ENCODE measurements around the gene ZNFX1. TPM values are rescaled to one million over a fixed set of nuclear protein-coding genes. Genes with fewer than 3 reads are reported as not detected.
"Not testable (repeated sequence)": the region's sequence is repeated elsewhere in the genome, so short reads cannot be mapped to it uniquely, and the experiment has no call there.

The ZNFX1 gene
- total RNA-seq, 2 donors from 2014 or later = 31.2 to 36.6 TPM

GRCh38 chr20:49247169-49247723 is 30.6 kb downstream of the ZNFX1 start:
- DNase-seq (ENCODE audit: low spot score in 2 of 2) (no peak), ATAC-seq (no peak)
- Mint-ChIP-seq H3K36me3 (peaks cover 0 to 11% of the 10 kb centered on the region in 2 donors), H3K27ac (peak overlapping the region; percentile 62 to 70), H3K9me3 (no peaks in the 10 kb centered on the region)

DNA sequence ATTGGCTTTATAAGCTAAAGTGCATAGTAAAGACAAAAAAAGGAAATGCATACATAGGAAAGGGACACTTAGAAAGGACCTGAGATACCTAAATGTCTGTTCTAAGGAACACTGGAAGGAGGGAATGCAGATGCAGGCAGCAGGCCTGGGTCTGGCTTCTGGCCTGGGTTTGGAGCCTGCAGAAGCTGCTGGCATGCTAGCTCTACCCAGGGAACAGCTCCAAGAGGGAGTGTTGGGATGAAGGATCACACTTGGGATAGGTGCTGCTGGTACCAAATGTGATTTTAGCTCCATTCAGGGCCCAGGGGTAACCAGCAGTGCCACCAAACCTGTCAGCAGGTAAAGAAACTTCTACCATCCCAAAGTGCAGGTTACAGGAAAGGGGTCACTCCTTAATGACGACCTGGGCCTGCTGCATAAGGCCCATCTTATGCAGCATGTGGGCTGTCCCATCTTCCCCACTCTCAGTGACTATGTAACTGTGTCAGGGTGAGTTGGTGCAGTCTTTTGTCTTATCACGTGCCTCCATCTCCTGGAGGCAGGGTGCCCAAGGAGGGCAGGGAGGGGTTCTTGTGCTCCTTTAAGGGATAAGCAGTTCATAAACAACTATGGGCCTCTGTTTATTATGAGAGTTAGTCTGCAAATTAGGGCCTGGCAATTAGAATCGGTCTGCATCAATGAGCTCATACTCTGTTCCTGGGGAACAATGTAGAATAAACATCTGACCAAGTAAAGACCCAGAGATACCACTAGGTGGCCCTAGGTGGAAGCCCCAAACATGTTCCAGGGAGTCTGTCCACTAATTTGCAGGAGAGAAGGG is 31.7 kb downstream of the ZNFX1 start:
- Mint-ChIP-seq H3K36me3 (peaks cover 0 to 11% of the 10 kb centered on the region in 2 donors), H3K27ac (peak overlapping the region in 1 of 2 donors; percentile 62), H3K9me3 (no peaks in the 10 kb centered on the region)
- DNase-seq (ENCODE audit: low spot score in 2 of 2) (no peak), ATAC-seq (peak; percentile 66 to 70)

DNA sequence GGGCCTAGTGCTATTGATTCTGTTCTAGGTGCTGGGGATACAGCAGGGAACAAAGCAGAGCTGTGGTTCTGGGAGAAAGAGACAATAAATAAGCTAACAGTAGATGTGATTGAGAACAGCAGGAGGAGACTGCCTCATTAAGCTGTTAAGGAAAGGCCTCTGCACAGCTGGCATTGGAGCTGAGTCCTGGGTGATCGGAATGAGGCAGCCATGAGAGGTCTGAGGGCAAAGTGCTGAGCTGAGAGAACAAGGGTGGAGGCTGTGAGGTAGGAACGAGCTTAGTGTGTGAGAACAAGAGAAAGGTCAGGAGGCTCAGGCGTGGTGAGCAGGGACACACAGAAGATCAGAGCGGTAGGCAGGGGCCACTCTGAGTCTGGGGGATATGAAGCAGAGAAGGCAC is 40.3 kb downstream of the ZNFX1 start:
- Mint-ChIP-seq H3K9me3 (no peaks in the 10 kb centered on the region), H3K36me3 (peaks cover 7% of the 10 kb centered on the region in 2 donors), H3K27ac (peak overlapping the region in 1 of 2 donors; percentile 16)
- DNase-seq (ENCODE audit: low spot score in 2 of 2) (no peak), ATAC-seq (no peak)

DNA sequence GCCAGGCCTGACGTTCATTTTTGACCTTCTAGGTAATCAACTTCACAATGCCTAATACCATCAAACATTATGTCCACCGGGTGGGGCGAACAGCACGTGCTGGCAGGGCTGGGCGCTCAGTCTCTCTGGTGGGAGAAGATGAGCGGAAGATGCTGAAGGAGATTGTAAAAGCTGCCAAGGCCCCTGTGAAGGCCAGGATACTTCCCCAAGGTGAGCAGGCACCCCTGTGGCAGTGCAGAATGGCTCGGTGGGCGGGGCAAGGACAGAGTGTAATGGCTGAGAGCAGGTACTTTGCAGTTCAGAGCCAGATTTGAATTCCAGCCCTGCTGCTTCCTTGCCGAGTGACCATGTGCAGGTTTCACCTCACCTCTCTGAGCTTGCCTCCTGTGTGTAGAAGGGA is 41.6 kb downstream of the ZNFX1 start:
- no peaks in the 10 kb centered on the region for H3K9me3 Mint-ChIP-seq
- no peak for DNase-seq (ENCODE audit: low spot score in 2 of 2)
- no peak for ATAC-seq
- H3K27ac Mint-ChIP-seq = peak overlapping the region in 1 of 2 donors; percentile 24
- peaks cover 7 to 9% of the 10 kb centered on the region in 2 donors for H3K36me3 Mint-ChIP-seq

- peaks cover 7 to 14% of the 10 kb centered on the region in 2 donors for H3K36me3 Mint-ChIP-seq
- H3K9me3 Mint-ChIP-seq = no peaks in the 10 kb centered on the region
- H3K27ac Mint-ChIP-seq = peak overlapping the region in 1 of 2 donors; percentile 81
- DNase-seq (ENCODE audit: low spot score in 2 of 2) = no peak
- no peak for ATAC-seq
These were observed 43.0 kb downstream of the ZNFX1 start for GRCh38 chr20:49234831-49235230.

- Mint-ChIP-seq H3K36me3 (peaks cover 7 to 14% of the 10 kb centered on the region in 2 donors), H3K9me3 (no peaks in the 10 kb centered on the region), H3K27ac (peak overlapping the region in 1 of 2 donors; percentile 40)
- DNase-seq (ENCODE audit: low spot score in 2 of 2) (no peak), ATAC-seq (no peak)
These were observed 44.6 kb downstream of the ZNFX1 start for GRCh38 chr20:49233226-49233625.

- Mint-ChIP-seq H3K27ac (peak overlapping the region in 1 of 2 donors; percentile 88), H3K9me3 (no peaks in the 10 kb centered on the region), H3K36me3 (peaks cover 7 to 14% of the 10 kb centered on the region in 2 donors)
- ATAC-seq (no peak), DNase-seq (ENCODE audit: low spot score in 2 of 2) (no peak)
These were observed 46.4 kb downstream of the ZNFX1 start for GRCh38 chr20:49231471-49231870.

DNA sequence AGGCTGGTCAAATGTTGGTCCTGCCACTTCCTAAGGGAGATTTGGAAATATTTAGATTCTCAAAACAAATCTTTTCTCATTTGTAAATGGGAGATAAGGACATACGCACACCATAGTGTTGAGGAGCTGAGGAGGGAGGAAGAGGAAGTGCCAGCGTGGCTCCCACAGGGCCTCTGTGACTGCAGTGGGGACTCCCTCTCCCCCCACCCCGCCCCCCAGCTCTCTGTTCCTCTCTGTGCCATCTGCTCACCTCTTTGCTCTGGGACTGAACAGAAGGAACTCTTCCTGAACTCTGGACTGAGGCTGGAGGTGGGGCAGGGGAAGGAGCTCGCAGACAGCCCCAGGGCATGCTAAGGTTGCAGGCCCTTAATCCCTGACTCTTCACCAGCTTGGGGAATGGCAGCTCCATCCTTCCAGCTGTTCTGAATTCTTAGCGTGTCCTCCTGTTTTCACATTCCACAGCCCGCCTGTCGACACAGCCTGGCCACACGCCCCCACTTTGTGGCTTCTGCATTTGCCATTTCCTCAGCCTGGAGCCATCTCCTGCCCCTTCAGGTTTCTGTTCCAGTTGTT is 47.2 kb downstream of the ZNFX1 start:
- DNase-seq (ENCODE audit: low spot score in 2 of 2) = no peak
- Mint-ChIP-seq H3K9me3 (no peaks in the 10 kb centered on the region), H3K27ac (peak overlapping the region; percentile 69 to 88), H3K36me3 (peaks cover 13 to 21% of the 10 kb centered on the region in 2 donors)
- no peak for ATAC-seq

DNA sequence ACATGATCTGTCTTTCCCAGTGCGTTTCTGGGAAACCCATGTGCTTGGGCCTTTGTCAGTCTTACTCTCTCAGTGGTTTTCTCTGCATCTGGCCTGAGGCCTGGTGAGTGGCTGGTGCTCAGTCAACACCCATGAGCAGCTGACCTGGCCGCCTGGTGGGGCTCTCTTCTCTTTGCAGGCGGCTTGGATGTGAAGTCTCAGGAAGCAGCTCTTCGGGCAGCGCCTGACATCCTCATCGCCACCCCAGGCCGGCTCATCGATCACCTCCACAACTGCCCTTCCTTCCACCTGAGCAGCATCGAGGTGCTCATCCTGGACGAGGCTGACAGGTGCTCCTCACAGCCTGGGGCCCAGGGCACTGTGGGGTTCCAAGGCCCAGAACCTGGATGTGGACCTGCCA is 47.8 kb downstream of the ZNFX1 start:
- H3K27ac Mint-ChIP-seq = peak overlapping the region; percentile 69 to 78
- DNase-seq (ENCODE audit: low spot score in 2 of 2) = no peak
- no peak for ATAC-seq
- peaks cover 15 to 23% of the 10 kb centered on the region in 2 donors for H3K36me3 Mint-ChIP-seq
- no peaks in the 10 kb centered on the region for H3K9me3 Mint-ChIP-seq

DNA sequence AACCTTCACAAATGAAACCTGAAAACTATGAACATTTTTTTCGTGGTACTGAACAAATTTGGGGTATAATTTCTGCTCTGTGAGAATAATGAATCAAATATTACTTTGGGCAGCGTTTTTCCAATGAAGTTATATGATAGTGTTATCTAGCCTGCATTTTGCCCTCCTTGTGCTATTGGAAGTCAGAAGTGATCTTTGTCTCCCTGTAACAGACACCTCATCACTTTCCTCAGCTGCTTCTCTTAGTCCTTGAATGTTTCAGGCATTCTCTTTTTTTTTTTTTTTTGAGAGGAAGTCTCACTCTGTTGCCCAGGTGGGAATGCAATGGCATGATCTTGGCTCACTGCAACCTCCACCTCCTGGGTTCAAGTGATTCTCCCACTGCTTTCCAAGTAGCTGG is 48.5 kb downstream of the ZNFX1 start:
- Mint-ChIP-seq H3K36me3 (peaks cover 9 to 17% of the 10 kb centered on the region in 2 donors), H3K9me3 (no peaks in the 10 kb centered on the region), H3K27ac (no peak overlapping the region)
- DNase-seq (ENCODE audit: low spot score in 2 of 2) (no peak), ATAC-seq (no peak)

- ATAC-seq (no peak), DNase-seq (ENCODE audit: low spot score in 2 of 2) (no peak)
- H3K9me3 Mint-ChIP-seq = no peaks in the 10 kb centered on the region
- H3K36me3 Mint-ChIP-seq = peaks cover 9 to 17% of the 10 kb centered on the region in 2 donors
- H3K27ac Mint-ChIP-seq = no peak overlapping the region
These were observed 49.2 kb downstream of the ZNFX1 start for GRCh38 chr20:49228676-49229075.

GRCh38 chr20:49225896-49226295 is 52.0 kb downstream of the ZNFX1 start:
- peaks cover 9 to 24% of the 10 kb centered on the region in 2 donors for H3K36me3 Mint-ChIP-seq
- H3K9me3 Mint-ChIP-seq = no peaks in the 10 kb centered on the region
- DNase-seq (ENCODE audit: low spot score in 2 of 2) (no peak), ATAC-seq (no peak)
- H3K27ac Mint-ChIP-seq = peak overlapping the region; percentile 36 to 90

DNA sequence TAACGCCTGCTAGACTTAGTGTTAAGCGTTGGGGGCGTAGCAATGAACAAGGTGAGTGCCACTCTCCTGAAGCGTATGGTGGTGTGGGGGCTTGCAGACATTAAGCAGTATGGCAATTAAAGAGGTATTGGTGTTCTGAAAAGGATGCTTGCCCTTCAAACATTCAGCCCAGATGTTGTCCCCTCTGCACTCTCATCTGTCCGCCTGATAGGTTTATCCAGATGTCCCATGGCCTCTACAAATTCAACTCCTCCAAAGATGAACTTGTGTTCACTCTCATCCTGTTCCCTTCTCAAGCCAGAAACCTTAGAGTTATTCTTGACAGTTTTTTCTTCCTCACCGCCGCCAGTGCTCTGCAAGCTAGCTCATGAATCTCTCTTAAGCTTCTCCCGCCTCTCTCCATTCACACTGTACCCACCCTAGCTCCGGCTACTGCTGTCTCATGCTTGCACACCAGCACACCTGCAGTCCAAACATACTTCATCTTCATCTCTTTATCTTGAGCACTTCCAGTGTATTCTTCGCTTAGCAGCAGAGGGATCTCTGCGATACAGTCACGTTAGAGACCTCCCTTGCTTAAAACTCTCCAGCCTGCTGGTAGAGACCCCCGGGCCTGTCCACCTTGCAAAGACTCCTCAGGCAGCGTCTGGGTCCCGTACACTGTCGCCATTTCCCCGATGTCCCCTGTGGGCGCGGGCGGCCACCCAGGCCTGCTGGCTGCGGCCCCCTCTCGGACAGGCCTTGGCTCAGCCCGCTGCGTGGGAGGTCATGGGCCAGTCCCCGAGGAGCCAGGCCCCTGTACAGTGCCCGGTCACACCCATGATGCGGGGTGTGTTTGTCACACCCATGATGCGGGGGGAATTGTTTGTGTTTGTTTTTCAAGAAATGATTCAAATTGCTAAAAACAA is 57.7 kb downstream of the ZNFX1 start:
- ATAC-seq (no peak), DNase-seq (ENCODE audit: low spot score in 2 of 2) (no peak)
- H3K9me3 Mint-ChIP-seq = no peaks in the 10 kb centered on the region
- peak overlapping the region; percentile 97 to 98 for H3K27ac Mint-ChIP-seq
- peaks cover 7 to 26% of the 10 kb centered on the region in 2 donors for H3K36me3 Mint-ChIP-seq

GRCh38 chr20:49219091-49219923 is 58.5 kb downstream of the ZNFX1 start, which contains the start of gene DDX27:
TSS of gene DDX27 (plus strand) at chr20:49219416. CDS start at chr20:49219449, 33 bp downstream.
- Mint-ChIP-seq H3K9me3 (no peaks in the 10 kb centered on the region), H3K36me3 (peaks cover 7 to 26% of the 10 kb centered on the region in 2 donors), H3K27ac (peak within 1 kb of the TSS; percentile 97 to 98)
- peak; percentile 93 to 97 for DNase-seq (ENCODE audit: low spot score in 2 of 2)
- peak; percentile 94 to 96 for ATAC-seq

DNA sequence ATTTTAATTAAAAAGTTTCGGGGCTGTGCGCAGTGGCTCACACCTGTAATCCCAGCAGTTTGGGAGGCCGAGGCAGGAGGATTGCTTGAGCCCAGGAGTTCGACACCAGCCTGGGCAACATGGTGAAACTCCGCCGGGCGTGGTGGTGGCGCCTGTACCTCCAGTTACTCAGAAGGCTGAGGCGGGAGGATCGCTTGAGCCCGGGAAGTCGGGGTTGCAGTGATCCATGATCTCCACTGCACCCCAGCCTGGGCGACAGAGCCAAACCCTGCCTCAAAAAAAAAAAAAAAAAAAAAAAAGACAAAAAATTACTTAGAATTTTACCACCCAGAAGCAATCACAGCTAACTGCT is 59.1 kb downstream of the ZNFX1 start:
- H3K9me3 Mint-ChIP-seq = not testable (repeated sequence)
- Mint-ChIP-seq H3K27ac (peak overlapping the region; percentile 97 to 98), H3K36me3 (peaks cover 7 to 26% of the 10 kb centered on the region in 2 donors)
- ATAC-seq = peak; percentile 0 to 4
- peak in 1 of 2 donors; percentile 15 for DNase-seq (ENCODE audit: low spot score in 2 of 2)

All from activated naive CD4-positive, alpha-beta T cell treated with anti-CD3 and anti-CD28 coated beads, Interleukin-2, amount 50 U/mL, for 72 hours (primary cell).